GM19099 (cell line): ENCODE data around the gene EID1.

Experiments
- POLR2A ChIP-seq: IDR thresholded peaks from 3 replicates; pipeline ENCODE4 v1.6.1; 2011; ENCODE audit warnings: low read depth; ENCODE audit not compliant: insufficient read length; ENCODE audit errors: extremely low read depth

The EID1 gene

DNA sequence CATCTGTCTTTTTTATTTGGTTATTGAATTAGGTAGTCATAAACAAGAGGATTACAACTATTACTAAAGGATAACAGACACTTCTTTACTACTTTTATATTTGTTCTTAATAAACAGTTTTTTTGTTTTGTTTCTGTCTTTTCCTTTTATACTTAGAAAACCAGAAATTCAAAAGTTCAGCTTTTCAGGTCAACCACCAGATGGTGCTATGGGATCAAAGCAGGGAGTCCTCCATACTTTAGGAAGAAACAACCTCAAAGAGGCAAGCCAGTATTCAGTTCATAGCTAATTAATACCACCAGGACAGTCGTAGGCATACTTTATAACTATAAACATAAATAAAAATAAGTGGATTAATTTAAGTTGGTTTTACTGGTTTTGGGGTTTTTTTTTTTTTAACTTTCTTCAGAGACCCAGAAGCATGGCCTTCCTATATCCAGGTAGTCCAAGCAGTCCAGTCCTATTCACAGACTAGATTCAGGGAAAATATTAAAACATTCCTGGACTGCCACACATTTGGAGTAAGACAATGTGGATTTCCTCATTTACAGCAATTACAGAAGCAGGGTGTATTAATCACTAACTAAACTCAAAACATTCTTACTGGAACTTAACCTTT is 16.0 kb upstream of the EID1 start:
- no peak for TF ChIP-seq POLR2A

DNA sequence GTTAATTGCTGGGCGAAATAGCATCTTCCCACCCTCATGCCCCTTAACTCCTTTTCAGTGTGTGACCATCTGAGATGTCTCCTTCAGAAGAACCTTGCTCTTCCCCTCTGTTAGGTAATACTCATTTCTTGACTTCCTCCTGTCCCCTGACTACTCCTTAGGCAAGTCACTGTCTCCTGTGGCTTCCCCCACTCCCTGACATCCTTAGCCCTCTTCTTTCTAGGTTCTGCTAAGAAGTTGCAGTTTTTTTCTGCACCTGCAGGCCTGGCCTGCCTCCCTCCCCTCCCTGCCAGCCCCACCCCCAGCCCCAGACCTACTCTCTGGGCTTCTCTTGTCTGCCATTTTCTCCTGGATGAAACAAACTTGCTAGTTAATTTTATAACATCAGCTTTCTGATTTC is 15.2 kb upstream of the EID1 start:
- no peak for TF ChIP-seq POLR2A

DNA sequence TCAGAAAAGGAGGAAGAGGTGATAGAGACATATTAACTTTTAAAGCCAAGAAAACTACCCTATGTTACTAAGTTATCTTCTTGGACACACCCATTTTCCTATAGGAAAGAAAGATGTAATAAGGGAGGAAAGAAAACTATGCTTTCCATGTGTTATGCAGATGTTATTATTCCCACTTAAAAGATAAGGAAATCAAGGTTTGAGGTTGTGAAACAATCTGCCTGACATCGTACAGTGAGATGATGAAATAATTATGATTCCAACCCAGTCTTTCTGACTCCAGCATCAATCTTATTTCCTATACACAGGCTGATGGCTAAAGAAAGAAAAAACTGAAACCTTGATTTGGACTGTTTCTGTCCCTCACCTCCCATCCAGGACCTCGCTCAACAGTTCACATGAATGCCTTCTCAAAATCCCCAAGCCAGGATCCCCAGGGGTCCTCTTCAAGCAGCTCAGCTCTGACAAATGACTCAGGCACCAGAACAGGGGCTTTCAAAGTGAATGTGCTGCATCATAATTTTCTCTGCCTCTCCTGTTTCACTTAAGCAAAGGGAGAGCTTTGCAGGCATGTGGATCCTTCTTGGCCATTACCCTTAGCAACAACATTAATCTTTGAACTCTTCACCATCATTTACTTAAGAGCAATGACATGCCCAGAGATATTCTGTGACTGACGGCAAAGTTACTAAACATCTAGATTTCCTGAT is 12.4 kb upstream of the EID1 start:
- no peak for TF ChIP-seq POLR2A

DNA sequence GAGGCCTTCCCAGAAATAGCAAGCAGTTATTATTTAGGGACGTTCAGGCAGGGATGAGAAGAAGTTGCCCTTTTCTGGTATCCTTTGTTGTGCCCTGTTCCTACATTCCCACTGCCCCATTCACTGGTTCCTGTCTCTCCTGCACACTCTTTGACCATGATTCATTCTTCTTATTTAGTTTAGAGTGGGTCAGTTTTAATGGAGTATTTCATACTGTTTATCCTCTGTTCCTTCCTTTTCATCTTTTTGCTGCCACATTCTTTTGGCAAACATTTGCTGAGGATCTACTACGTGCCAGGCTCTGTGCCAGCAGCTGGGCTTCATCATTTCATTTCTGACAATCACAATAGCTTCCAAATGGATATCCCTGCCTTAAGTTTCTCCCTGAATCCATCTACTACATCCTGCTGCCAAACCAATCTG is 11.8 kb upstream of the EID1 start:
- TF ChIP-seq POLR2A = no peak

DNA sequence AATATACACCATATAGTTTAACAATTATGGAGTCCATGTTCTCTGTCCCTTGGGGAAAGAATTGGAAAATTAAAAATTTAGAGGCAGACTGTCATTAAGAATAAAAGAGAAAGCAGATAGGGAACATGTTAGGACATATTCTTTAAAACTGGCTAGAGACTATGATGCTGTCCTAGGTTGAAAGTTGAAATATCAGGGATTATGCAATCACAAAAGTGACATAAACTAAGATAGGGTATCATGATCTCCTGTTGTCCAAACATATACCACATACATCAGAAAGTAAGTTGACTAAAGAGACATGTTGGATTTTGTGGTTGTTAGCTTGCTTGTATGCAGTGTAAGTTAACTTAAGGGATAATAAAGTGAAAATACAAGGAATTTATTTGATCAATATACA is 9.9 kb upstream of the EID1 start:
- no peak for TF ChIP-seq POLR2A

DNA sequence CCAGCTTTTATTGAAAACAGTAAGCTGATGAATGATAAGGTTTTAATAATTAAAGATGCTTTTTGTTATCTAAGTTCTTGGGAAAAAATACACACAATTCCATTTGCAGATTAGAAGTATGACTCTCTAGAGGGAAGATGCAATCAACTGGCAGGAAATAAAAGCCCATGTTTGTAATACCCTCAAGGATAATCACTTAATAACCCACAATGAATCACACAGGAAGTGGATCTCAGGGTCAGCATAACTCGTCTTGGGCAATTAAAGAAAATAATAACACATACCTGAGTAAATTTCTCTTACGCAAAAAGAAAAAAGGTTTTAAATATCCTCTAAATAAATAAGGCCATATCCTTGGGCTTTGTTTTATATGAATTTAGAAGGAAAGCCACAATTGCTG is 9.4 kb upstream of the EID1 start:
- TF ChIP-seq POLR2A = no peak

DNA sequence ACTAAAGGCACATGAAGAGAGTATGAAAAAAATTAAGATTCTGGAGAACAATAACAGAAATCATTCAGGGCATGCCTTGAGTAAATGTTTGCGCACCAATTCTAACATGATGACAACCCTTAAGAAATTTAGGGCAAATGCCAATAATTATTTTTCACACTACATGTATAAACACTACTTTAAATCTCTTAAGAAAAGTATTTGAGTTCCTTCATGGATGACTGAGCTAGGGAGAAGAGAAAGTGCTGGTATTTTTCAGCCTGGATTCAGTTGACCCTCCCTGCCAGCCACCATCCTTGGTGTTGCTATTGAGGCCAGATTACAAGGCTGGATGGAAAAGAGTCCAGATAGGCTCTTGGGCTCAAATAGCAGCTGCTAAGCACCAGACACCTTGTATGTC is 8.0 kb upstream of the EID1 start:
- TF ChIP-seq POLR2A = no peak

DNA sequence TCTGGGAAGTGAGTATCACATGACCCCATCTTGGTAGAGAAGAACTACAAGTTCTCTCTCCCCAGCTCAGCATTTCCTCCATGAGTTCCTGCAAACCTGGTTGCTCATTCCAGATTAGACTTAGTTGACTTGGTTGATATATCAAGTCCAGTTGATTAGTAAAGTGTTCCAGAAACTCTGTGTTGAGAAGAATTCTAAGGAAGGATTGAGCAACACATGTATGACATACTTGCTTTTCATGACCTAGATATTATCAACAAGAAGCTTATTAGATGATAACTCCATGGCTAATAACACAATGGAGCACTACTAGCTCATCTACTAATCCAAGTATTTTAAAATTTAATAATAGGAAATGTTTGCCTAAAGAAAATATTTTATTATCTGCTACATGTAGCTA is 6.4 kb upstream of the EID1 start:
- no peak for TF ChIP-seq POLR2A

DNA sequence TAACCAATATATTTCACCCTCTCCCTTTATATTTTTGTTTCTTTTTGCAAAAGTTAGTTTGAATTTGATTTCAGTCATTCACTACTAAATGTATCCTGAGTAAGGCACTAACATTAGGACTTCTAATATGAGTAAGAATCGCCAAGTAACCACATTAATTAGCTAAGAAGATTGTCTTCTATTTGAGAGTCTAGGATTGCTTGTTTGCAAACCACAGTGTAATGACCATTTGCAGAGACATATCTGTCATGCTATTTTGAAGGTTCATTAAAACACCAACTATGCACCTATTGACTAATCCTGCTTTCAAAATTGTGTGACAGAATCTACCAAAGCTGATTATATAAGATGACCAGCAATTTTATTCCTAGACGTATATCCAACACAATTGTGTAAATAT is 5.3 kb upstream of the EID1 start:
- no peak for TF ChIP-seq POLR2A

DNA sequence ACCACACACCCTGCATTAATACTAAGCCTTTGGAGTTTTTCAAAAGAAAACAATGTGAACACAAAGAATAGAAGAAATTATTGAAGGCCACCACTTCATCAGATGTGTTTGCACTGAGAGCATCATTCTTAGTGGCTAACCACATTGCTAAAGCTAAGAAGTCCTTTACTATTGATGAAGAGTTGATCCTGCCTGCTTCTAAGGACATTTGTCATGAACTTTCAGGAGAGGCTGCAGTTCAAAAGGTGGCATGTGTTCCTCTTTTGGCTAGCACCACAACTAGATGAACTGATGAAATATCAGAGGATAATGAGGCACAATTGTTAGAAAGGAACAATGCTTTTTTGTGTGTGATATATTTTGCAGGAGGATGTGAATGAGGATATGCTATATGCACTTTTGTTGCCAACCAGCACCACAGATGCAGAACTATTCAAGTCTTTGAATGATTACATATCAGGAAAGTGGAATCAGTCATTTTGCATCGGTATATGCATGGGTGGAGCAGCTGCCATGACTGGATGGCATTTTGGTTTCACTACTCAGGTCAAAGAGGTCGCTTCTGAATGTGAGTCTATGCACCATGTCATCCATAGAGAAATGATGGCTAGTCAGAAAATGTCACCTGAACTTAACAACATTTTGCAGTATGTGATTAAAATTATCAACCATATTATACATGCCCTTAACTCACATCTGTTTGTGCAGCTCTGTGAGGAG is 2.5 kb upstream of the EID1 start:
- TF ChIP-seq POLR2A = no peak

DNA sequence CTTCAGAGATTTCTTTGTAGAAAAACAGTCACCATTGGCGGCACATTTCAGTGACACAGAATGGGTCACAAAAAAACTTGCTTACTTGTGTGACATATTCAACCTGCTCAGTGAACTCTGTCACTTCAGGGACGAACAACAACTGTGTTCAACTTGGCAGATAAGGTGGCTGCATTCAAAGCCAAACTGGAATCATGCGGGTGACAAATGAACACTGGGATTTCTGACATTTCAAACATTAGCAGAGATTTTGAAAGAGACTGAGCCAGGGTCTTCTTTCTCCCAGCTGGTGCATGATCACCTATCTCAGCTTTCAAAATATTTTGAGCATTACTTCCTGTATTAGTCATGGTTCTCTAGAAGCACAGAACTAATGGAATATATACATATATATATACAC is 1.9 kb upstream of the EID1 start:
- no peak for TF ChIP-seq POLR2A

DNA sequence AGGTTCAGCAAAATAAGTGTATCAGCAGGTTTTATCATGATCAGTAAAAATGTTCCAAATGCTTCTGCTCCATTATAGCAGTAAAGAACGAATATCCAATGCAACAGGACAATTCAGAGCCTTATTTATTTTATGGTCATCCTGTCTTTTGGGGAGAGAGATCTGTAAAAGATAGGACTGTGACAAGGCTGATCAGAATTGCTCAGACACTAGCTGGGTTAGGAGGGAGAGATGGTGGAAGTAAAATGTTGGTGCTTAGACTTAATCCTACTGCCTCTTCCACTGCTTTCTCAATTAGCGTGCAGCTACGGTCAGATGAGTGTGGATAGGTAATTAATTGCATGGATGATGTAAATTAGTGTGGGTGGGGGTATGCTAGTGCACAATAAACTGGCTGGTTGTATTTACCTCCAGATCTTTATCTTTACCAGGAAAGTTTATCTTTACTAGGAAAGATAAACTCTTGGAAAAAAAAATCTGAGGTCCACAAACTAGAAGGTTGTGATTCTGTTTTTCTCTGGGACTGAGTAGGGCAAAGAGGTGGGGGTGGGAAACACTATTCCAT is 2.2 kb downstream of the EID1 start:
- no peak for TF ChIP-seq POLR2A

DNA sequence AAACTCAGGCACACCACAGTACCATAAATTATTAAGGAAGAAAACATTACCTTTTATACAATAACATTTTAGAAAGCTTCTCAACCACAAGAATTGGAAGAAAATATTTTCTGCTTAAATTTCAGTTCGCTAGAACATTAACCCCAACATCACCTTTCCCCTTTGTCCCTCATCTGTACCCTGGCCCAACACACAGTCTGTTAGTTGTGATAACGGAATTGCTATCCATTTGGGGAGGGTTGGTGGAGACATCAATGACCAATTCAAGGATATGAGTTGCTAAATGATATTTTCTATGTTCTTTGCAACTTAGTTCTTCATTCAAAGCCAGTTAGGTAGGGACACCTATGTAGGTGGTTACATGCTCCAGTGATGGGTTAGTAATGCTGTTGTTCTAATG is 5.8 kb downstream of the EID1 start:
- TF ChIP-seq POLR2A = no peak

DNA sequence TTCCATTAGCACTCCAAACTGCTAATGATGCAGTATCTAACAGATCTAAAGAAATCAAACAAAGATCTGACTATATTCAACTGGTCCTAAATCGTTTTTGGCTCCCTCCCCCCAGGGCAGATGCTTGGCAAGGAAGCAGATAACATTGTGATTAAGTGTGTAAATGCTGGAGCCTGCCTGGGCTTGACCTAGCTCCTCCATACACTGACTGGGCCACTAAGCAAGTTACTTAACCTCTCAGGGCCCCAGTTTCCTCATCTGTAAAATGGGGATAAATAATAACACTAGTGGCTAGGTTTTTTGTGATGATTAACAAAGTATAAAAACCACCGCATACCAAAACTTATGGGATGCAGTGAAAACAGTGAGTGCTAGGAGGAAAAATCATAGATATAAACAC is 9.2 kb downstream of the EID1 start:
- TF ChIP-seq POLR2A = no peak

DNA sequence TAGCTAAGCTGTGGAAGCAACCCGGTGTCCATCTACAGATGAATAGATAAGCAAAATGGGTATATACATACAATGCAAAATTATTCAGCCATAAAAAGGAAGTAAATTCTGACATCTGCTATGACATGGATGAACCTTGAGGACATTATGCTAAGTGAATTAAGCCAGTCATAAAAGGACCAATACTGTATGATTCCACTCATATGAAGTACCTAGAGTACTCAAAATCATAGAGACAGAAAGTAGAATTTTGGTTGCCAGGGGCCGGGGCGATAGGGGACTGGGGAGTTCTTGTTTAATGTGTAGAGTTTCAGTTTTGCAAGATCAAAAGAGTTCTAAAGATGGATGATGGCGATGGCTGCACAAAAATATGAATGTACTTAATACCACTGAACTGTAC is 10.3 kb downstream of the EID1 start:
- TF ChIP-seq POLR2A = no peak

DNA sequence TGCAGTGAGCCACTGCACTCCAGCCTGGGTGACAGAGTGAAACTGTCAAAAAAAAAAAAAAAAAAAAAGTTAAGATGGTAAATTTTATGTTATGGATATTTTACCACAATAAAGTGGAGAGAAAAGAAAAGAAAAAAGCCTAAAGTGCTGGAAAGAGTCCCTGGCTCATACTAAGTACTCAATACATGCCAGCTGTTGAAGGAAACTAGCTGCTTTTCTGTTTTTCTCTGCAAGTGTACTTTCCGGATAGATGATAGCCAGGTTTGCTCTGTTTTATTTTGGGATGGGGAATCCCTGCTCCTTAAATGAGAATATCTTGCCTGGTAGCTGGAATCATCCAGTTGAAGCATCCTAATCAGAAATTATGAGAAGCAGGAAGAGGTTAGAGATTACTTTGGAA is 10.9 kb downstream of the EID1 start:
- no peak for TF ChIP-seq POLR2A

DNA sequence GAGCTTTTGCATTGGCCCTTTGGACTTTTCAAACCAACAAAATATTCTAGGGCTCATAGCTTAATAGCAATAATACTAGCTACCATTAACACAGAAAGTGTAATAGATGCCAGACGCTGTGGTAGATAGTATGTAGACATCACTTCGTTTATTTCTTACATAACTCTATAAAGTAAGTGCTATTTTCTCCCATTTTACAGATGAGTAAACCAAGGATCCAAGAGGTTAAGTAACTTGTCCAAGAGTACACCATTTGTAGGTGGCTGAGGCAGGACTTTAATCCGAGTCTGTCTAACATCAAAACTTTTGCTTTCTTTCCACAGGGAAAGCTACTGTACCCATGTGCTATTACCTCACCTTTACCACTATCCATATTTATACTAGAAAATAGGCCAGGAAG is 12.0 kb downstream of the EID1 start:
- no peak for TF ChIP-seq POLR2A
